ENCODE measurements around the gene SRRT.

DNA sequence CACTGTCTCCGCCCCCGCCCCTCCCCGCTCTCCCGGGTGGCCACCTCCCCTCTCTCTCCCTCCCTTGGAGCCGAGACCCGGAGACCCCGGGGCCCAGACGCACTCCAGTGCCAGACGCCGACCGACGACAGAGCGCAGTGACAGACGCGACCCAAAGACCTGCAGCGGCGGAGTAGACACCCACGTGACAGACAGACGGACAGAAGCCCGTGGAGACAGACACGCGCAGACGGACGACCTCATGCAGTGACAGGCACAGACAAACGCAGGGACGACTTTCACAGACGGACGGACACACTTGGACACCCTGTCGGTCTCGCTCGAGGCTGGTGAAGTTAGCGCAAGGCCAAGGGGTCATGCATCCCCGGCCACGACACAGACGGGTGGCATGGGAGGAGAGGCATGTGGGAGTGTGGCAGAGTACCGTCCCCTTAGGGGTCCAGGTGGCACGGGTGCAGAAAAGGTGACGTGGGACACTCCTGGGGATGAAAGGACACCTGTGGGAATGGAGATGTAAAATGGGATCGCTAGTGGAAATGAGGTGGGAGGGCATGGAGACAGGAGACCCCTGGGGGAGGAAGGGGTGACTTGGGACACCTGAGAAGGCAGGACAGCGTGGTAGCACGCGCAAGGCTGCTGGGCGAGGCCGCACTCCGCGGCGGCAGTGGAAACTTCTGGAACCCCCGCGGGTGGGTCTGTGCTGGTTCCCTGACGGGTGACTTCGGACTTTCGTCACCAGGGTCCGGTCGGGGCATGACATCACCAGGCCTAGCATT, 21.2 kb downstream of the SRRT start:
- TF ChIP-seq CTCF (IDR thresholded peaks at IDR 0.05) (no peak), POLR2A (IDR thresholded peaks at IDR 0.05) (no peak), POLR2AphosphoS5 (IDR thresholded peaks at IDR 0.05) (no peak)

Data from upper lobe of left lung (tissue), 4 donors.